IPS-NIHi7 (cell line): ENCODE measurements around the gene APCDD1L.
"Not testable (repeated sequence)": the region's sequence is repeated elsewhere in the genome, so short reads cannot be mapped to it uniquely, and the experiment has no call there.

Experiments
- DNase-seq: peaks from one replicate; pipeline ENCODE4 v3.0.0; 2012; ENCODE audit warnings: mixed read lengths; ENCODE audit errors: extremely low spot score

APCDD1L gene

GRCh38 chr20:58414786-58415185 lies 100.4 kb downstream of the APCDD1L start:
- not testable (repeated sequence) for DNase-seq

- not testable (repeated sequence) for DNase-seq
These were observed 101.0 kb downstream of the APCDD1L start for GRCh38 chr20:58414216-58414615.
